NCI-H1092 (cell line): ENCODE measurements around the gene UNC45A.

ENCODE experiments used
- DNase-seq: peaks from one replicate; lab custom pipeline; 2025; lab: John Stamatoyannopoulos, UW

The UNC45A gene

DNA sequence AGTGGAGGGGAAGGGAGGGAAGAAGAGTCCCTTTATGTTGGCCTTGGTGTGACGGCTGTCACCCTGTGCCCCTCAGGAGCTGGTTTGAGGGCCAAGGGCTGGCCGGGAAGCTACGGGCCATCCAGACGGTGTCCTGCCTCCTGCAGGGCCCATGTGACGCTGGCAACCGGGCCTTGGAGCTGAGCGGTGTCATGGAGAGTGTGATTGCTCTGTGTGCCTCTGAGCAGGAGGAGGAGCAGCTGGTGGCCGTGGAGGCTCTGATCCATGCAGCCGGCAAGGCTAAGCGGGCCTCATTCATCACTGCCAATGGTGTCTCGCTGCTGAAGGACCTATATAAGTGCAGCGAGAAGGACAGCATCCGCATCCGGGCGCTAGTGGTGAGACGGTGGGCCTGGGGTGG is 11.5 kb downstream of the UNC45A start:
- no peak for DNase-seq

DNA sequence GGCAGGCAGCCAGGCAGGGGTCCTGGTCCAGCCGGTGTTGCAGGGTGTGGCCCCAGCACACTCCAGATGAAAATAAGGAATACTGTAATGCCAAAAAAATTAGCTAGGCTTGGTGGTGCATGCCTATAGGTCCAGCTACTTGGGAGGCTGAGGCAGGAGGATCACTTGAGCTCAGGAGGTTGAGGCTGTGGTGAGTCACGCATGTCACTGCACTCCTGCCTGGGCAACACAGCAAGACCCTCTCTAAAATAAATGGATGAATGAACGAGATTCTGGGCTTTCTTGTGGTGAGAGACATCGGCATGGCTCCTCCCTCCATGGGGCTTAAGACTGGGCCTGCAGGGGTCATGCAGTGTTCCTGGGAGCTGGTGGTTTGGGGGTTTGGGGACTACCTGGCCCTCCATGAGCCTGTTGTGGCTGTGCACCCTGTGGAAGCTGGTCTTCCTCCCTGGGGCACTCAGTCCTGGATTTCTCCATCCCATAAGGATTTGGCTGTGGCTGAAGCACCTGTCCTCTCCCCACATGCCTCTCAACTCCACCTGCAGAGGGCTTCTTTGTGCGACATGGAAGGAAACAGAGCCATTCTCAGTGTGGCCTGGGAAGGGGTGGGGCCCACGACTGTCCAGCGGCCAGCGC is 12.0 kb downstream of the UNC45A start:
- DNase-seq, result no peak

DNA sequence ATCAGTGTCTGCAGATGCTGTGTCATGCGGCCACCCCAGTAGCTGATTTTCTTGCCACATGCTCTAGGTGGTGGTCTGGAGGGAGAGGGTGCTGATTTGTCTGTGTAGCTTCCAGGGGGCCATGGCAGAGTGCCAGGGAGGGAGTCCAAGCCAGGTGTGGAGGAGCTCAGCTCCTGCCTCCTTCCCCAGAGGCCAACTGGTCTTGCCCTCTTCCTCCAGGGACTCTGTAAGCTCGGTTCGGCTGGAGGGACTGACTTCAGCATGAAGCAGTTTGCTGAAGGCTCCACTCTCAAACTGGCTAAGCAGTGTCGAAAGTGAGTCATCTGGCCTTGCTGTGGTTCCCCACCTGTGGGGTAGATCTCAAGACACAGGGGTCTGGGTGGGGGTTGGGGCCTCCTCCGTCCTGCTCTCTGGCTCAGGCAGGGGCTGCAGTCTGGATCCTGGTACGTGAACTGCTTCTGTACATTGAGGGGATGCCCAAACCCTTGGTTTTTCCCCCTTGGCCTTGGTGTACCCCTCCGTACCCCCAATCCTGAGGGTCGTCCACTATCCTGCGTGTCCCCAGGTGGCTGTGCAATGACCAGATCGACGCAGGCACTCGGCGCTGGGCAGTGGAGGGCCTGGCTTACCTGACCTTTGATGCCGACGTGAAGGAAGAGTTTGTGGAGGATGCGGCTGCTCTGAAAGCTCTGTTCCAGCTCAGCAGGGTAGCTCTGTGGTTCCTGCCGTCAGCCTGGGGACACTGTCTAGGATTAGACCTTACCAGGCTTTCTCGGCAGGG is 12.7 kb downstream of the UNC45A start:
- no peak for DNase-seq

DNA sequence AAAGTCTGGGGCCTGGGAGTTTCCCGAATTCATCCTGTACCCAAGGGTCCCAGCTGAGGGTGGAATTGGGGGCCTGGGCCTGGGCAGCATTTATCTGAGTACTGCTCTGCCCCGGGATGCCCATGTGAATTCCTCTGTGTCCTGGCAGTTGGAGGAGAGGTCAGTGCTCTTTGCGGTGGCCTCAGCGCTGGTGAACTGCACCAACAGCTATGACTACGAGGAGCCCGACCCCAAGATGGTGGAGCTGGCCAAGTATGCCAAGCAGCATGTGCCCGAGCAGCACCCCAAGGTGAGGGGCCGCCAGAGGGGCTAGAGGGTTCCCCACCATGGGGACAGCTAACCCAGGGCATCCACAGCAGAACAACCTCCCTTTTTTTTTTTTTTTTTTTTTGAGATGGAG is 13.4 kb downstream of the UNC45A start:
- DNase-seq, result no peak

DNA sequence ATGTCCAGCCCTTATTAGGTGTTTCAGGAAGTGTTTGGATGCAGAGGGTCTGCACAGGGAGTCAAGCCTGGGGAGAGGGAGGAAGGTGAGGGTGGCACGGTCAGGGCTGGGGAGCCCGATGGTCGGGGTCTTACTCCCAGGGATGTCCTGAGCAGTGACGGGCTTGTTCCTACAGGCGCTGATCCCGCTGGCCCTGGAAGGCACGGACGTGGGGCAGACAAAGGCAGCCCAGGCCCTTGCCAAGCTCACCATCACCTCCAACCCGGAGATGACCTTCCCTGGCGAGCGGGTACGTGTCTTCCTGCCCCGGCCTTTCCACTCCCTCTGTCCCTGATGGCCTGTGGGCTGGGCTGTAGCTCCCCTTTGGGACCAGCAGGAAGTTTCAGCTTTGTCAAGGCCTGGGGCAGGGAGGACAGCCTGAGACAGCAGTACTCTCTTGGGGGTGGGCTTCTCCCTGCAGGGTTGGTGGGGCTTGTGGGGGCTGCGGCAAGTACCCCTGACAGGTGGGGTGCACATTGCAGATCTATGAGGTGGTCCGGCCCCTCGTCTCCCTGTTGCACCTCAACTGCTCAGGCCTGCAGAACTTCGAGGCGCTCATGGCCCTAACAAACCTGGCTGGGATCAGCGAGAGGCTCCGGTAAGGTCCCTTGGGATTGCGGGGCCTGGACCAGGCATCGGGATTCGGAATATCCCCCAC is 15.0 kb downstream of the UNC45A start:
- no peak for DNase-seq

DNA sequence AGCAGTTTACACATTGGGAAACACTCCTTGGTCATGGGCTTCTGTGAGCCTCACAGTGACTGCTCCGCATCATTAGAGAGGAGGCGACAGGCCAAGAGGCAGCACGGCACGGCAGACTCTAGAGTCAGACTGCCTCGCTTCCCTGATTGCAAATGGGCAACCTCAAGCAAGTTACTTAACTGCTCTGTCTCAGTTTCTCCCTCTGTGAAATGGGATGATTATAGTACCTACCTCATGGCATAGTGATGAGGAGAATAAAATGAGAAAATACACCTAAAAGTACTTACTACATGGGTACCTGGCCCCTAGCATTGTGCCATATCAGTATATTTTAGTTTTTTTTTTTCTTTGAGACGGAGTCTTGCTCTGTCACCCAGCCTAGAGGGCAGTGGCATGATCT is 15.6 kb downstream of the UNC45A start:
- DNase-seq, result no peak

DNA sequence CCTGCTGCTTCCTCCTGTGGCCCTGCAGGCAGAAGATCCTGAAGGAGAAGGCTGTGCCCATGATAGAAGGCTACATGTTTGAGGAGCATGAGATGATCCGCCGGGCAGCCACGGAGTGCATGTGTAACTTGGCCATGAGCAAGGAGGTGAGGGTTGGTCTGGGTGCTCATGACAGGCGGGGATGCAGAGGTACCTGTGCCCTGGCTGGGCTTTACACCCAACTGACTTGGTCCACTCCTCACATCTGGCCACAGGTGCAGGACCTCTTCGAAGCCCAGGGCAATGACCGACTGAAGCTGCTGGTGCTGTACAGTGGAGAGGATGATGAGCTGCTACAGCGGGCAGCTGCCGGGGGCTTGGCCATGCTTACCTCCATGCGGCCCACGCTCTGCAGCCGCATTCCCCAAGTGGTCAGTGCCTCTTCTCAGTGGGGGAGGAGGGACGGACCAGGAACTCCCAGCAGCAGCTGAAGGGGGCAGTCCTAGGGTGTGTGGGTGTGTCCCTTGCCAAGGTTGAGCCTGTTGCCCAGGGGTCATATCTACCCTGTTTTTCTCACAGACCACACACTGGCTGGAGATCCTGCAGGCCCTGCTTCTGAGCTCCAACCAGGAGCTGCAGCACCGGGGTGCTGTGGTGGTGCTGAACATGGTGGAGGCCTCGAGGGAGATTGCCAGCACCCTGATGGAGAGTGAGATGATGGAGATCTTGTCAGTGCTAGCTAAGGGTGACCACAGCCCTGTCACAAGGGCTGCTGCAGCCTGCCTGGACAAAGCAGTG is 18.0 kb downstream of the UNC45A start:
- no peak for DNase-seq

DNA sequence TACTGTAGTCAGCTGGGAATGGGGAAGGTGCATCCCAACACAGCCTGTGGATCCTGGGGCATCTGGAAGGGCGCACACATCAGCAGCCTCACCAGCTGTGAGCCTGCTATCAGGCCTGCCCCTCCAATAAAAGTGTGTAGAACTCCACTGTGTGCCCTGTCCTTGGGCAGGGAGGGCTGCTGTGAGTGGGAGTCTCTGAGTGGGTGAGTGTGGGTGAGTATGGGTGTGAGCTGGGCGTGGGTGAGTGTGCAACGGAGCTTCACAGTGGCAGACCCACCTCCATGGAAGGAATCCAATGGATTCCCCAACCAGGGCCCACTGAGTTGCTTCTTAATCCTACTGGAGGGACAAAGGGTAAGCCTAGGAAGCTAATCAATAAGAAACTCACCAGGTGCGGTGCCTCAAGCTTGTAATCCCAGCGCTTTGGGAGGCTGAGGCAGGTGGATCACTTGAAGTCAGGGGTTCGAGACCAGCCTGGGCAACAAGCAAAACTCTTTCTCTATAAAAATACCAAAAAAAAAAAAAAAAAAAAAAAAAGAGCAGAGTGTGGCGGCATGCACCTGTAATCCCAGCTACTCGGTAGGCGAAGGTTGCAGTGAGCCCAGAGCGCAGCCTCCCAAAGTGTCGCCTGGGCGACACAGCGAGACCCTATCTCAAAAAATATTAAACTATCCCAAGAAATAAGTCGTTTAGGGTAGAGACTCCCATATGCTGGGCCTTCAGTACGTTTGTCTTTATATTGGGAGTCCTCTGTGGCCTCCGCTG is 19.0 kb downstream of the UNC45A start:
- DNase-seq, result no peak

DNA sequence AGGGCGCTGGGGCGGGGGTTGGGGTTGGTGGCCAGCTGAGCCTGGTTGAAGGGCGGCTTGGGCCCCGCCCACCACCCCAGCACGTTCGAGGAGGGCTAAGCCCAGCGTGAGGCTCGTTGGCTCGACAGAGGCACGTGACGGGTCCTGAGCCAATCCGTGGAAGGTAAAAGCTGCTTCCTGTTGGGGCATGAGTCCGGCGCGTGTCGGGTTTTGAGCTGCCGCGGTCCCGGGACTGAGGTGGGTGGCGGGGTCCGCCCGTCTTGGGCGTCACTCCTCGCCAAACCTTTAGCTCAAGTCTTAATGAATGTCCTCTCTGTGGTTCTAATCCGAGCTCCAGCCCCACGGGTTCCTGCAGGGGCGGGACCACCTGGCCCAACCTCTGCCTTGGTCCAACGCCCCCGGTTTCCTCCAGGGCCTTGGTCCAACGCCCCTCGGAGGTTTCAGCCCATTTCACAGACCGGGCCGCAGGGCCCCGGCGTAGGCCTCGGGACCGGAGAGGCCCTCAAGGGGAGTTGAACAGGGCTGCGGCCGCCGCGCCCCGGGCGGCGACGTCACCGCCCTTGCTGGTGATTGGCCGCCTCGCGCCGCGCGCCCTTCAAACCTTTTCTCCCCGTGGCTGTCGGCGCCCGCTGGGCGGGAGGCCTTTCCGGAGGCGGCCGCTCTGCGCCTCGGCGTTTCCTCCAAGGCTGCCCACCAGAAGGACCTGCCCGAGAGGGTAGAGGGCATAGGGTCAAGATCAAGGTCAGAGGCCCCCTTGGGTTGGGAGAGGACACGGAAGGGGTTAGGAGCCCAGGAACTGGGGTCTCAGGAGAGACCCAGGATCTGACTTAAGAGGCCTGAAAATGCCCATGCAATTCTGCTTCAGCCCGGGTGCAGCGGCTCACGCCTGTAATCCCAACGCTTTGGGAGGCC is 19.9 kb downstream of the UNC45A start, which contains the start of gene RCCD1:
Gene RCCD1 (plus strand): TSS at position 173 of the 912 bp plus-strand sequence. CDS start 1,851 bp downstream, outside the sequence.
- peak; percentile 80 for DNase-seq

DNA sequence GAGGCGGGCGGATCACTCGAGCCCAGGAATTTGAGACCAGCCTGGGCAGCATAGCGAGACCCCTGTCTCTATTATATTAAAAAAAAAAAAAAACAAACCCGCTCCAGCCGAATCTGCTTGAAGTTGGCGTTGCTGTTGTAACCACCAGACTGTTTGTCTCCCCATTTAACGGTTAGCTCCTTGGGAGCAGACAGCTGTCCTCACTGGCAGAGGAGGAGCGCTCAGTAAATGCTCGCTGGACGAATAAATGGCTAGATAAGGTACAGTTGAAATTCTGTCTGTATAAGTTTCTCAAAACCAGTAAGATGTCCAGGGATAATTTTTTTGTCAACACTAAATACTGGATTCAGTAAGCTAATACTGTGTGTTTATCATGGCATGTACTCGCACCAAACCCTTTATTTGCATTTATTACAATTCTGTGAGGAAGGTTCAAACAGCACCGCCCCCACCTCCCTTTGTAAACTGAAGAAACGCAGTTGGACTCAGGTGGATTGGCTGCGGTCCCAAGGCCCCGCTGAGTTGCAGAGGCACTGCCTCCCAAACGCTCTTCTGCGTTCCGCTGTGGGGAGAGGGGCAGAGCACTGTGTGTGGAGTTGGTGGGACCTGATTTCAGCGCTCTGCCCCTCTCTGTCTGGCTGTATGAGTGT is 20.7 kb downstream of the UNC45A start:
- DNase-seq, result peak; percentile 4

DNA sequence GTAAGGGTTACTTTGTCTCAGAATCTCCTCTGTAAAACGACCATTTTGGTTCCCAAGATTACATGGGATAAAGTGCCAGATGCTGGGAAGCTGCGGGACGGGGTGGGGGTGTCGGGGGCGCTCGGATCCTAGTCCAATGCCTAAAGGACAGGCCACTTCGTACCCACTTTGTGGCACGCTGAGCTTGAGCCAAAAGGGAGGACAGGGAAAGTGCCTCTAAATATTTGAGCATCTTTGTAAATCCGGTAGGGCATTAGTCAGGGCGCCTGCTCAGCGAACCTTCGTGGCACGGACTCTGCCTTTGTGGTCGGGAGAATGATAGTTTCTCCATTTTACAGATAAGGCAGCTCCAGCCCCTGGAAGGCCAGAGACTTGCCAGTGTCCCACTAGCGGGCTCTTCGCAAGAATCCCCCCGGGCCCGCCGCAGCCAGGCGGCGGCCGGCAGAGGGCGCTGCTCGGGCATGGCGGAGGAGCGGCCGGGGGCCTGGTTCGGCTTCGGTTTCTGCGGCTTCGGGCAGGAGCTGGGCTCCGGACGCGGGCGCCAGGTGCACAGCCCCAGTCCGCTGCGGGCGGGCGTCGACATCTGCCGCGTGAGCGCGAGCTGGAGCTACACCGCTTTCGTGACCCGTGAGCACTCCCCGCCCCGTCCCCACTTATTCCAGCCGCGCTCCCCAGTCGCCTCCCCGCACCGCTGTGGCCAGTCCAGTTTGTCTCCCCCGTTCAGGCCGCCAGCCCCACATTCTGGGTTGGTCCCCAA is 21.4 kb downstream of the UNC45A start:
- peak; percentile 48 for DNase-seq

DNA sequence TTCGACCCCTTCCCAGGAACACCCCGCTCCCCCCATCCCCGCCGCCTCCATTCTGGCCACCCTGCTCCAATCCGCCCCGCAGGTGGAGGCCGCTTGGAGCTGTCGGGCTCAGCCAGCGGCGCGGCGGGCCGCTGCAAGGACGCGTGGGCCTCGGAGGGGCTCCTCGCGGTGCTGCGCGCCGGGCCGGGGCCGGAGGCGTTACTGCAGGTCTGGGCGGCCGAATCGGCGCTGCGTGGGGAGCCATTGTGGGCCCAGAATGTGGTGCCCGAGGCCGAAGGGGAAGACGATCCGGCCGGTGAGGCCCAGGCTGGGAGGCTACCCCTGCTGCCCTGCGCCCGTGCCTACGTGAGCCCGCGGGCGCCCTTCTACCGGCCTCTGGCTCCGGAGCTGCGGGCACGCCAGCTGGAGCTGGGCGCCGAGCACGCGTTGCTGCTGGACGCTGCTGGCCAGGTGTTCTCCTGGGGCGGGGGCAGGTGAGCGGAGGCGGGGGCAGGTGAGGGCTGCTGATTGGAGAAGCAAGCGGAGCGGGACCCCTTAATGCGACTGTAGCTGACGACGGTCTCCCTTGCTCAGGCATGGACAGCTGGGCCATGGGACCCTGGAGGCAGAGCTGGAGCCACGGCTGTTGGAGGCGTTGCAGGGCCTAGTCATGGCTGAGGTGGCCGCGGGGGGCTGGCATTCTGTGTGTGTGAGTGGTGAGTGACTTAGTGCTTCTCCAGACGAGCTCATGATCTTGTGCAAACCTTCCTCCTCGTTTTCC is 22.1 kb downstream of the UNC45A start:
- DNase-seq, result no peak

DNA sequence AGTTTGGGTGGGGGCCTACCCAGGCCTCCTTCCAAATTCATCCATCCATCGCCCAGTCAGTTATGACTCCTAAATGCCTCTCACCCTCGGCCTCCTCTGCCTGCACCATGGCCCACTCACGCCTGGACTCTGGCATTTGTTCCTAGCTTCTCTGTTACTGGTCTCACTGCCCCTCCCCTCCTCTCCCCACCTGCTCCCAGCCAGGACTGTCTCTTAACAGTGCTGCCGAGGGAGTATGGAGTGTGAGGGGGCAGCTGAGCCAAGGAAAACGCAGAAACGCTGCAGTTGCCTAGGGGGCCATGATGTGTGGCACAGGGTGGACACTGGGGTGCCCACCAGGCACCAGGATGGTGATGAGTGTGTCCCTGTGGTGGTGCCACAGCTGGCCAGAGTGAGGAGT is 22.7 kb downstream of the UNC45A start:
- no peak for DNase-seq

DNA sequence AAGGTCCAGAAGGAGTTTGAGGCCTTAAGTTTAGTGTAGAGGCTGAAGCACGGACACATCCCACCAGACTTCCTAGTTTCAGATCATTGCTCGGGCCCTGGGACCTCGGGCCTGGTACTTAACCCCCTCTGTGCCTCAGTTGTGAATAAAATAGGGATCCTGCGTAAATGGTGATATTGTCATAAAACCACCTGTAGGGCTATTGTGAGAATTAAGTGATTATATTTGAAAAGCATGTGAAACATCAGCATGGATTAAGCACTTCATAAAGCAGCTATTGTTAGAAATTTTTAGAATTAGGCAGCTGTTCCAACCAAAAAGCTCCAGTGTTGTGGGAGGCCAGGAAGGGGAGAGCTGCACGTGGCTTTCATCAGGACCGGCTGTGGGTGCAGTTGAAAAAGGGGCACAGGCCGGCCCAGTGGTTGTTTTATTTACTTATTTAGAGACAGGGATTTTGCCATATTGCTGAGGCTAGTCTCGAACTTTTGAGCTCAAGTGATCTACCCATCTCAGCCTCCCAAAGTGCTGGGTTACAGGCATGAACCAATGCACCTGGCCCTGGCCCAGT is 24.0 kb downstream of the UNC45A start:
- no peak for DNase-seq

DNA sequence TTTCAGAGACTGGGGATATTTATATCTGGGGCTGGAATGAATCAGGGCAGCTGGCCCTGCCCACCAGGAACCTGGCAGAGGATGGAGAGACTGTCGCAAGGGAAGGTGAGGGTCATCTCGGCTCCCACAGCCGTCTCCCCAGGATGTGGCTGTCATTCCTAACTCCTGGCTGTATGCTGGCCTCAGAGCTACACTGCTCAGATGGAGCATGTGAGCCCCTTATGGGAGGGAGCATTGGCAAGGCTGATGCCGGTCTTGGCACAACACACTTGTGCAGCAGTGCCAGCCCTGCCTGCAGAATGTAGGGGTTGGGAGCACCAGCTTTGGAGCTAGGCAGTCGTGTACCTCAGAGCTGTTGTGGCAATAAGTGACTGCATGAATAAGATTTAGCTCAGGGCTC is 24.8 kb downstream of the UNC45A start:
- peak; percentile 26 for DNase-seq

DNA sequence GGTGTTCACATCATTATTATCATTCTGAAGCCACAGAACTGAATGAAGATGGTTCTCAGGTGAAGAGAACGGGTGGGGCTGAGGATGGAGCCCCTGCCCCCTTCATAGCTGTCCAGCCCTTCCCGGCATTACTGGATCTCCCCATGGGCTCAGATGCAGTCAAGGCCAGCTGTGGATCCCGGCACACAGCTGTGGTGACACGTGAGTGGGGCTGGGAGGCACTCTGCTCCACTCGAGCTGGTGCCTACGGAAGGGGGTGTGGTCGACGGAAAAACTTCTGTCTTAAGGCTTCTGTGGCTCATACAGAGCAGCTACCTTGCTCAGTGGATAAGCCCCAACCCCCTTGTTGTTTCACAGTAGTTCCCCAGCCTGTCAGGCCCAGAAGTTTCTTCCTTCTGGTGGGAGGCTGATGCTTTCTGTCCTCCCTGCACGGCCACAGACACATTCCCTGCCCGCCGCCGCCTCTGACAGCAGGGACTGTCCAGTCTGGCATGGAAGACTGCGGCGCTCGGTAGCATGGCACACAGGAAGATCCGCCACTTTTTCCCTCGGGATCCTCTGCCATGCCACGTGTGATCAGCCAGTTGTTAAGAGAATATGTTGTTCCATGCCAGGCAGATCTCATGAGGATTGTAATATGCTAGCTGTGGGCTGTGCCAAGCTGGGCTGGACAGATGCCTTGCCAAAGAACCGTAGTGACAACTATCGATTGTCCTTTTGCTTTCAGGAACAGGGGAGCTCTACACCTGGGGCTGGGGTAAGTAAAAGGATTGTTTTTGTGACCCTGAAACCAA is 25.4 kb downstream of the UNC45A start:
- DNase-seq, result no peak

DNA sequence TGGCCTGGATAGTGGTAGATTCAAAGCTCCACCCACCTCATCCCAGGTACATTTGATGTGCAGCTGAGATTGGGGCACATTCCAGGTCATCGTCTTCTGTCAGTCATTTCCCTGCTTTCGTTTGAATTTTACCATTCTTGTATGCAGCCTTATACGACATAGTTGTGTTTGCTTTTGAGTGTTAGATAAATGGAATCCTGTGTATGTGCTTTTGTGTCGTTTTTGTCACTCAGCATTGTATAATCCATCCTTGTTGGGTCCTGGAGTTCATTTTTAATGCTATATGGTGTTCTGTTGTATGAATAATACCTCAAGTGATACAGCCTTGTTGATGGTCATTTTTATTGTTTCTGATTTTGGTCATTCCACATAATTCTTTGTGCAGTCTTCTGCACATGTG is 26.9 kb downstream of the UNC45A start:
- DNase-seq, result no peak
